Brain microvascular endothelial cell (primary cell): Measurements from ENCODE around the gene OR51F2.
A peak's percentile ranks its signal among the peaks of the same experiment; 100 is the strongest.
"Not testable (repeated sequence)": the region's sequence is repeated elsewhere in the genome, so short reads cannot be mapped to it uniquely, and the experiment has no call there.

Experiments used
- DNase-seq: peaks from one replicate; pipeline ENCODE4 v3.0.0-alpha.2; 2020
- H3K27ac ChIP-seq: fragments of 250-450 bp; sonication (Bioruptor Pico); 2 replicates; pipeline ENCODE4 v1.5.1; 2020; ENCODE audit warnings: mild to moderate bottlenecking, moderate library complexity
- H3K27me3 ChIP-seq: fragments of 250-450 bp; sonication (Bioruptor Pico); replicated peaks from 2 replicates; pipeline ENCODE4 v1.5.1; 2020; ENCODE audit warnings: mild to moderate bottlenecking
- H3K36me3 ChIP-seq: fragments of 250-450 bp; sonication (Bioruptor Pico); replicated peaks from 2 replicates; pipeline ENCODE4 v1.5.1; 2020; ENCODE audit warnings: mild to moderate bottlenecking
- H3K4me3 ChIP-seq: 2 replicates; pipeline ENCODE4 v1.5.1; 2011; ENCODE audit warnings: low read depth, mild to moderate bottlenecking, control low read depth, low read length, moderate library complexity
- CTCF ChIP-seq: IDR thresholded peaks from 2 replicates; pipeline ENCODE4 v1.5.1; 2011; ENCODE audit warnings: low read depth, mild to moderate bottlenecking, moderate library complexity, low read length, control low read depth, inconsistent platforms; ENCODE audit errors: missing control alignments
- in situ Hi-C: cut with HindIII; loops from 2 replicates; pipeline ENCODE4 v1.10.0; 2017; ENCODE audit warnings: low sequenced_read_pairs, low pct_ligation_motif_present

OR51F2 gene

DNA sequence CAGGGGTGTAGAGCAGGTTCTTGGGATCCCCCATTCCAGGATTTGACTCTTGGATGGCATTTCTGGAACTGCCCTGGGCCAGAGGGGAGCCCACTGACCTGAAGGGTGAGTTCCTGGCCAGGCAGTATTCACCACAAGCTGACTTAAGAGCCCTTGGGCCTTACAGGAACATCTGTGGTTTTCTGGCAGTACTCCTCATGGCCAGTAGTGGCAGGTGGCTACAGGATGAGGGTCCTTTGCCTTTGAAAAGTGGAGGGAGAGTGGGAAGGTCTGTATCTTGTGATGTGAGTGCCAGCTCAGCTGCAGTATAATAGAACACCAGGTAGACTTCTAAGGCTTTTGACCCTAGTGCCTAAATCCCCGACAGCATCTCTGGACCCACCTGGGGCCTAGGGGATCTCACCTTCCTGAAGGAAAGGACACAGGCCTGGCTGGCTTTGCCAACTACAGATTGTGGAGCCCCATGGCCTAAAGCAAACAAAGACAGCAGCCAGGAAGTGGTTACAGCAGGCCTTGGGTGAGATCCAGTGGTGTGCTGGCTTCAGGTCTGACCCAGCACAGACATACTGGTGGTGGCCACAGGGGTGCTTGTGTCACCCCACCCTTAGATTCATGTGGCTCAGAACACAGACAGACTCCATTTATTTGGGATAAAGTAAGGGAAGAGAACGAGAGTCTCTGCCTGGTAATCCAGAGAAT, 18.9 kb downstream of the OR51F2 start:
- Histone ChIP-seq H3K4me3 (no peak overlapping the region), H3K27ac (no peak overlapping the region), H3K36me3 (no peaks in the 10 kb centered on the region), H3K27me3 (no peaks in the 10 kb centered on the region)
- in situ Hi-C loops, result no loop called here
- DNase-seq, result no peak
- no peak for TF ChIP-seq CTCF

DNA sequence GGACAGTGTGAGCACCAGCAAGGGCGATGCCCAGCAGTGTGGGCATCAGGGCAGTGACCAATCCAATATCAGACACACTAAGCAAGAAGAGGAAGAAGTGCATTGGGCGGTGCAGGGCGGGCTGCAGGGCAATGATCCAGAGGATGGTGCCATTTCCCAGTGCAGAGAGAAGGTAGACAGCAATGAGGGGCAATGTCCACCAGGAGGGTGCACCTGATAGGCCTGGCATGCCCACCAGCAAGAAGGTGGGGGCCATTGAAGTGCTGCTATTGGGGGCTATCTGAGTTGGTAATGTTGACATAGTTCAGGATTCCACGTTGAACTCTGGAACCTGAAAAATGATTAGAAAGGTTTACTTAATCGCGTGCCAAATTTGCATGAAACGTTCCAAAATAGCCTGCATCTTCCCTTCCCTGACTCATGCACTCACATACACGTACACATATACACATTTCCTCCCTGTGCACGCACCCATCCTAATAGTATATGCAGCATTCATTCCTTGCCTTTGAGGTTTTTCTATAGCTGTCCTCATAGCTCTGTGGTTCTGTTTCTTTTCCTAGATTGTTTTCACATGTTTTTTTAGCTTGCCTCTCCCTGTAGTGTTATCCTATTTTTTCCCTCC, 27.9 kb downstream of the OR51F2 start, which contains the start of gene OR51S1:
TSS of gene OR51S1 (minus strand) at position 301 of the 625 bp plus-strand sequence. CDS start at position 301, 0 bp downstream.
- Histone ChIP-seq H3K27ac (no peak within 1 kb of the TSS), H3K36me3 (no peaks in the 10 kb centered on the region), H3K4me3 (no peak within 1 kb of the TSS), H3K27me3 (no peaks in the 10 kb centered on the region)
- DNase-seq, result no peak
- in situ Hi-C loops, result no loop called here
- TF ChIP-seq CTCF, result no peak

DNA sequence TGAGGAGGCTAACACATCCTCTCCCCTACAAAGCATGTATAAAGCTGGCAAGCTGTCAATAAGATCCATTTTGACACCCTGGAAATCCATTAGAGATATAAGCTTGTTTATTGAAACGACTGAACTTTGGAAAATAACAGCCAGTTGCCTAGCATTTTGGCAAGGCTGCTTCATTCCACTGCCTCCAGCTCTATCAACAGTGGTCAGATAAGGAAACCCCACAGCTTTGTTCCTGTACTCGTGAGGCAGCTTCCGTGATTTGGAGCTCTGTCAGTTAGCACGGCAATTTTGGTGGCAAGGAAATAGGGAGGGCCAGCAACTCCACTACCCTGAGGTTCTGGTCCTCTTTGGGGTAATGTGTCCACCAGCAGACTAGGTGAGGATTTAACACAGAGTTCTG, 29.9 kb downstream of the OR51F2 start:
- Histone ChIP-seq H3K4me3 (no peak overlapping the region), H3K27me3 (no peaks in the 10 kb centered on the region), H3K27ac (no peak overlapping the region), H3K36me3 (no peaks in the 10 kb centered on the region)
- peak; percentile 81 for DNase-seq
- in situ Hi-C loops, result no loop called here
- TF ChIP-seq CTCF, result no peak

DNA sequence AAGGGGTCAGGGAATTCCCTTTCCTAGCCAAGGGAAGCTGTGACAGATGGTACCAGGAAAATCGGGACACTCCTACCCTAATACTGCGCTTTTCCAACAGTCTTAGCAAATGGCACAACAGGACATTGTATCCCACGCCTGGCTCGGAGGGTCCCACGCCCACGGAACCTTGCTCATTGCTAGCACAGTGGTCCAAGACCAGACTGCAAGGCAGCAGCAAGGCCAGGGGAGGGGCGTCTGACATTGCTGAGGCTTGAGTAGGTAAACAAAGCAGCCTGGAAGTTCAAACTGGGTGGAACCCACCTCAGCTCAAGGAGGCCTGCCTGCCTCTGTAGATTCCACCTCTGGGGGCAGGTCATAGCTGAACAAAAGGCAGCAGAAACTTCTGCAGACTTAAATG, 33.2 kb downstream of the OR51F2 start:
- H3K27ac ChIP-seq, H3K4me3 ChIP-seq, H3K27me3 ChIP-seq, DNase-seq, in situ Hi-C loops, H3K36me3 ChIP-seq: not testable (repeated sequence)

GRCh38 chr11:4862447-4863236, 41.5 kb downstream of the OR51F2 start:
- DNase-seq, result no peak
- no peak overlapping the region for H3K4me3 ChIP-seq
- TF ChIP-seq CTCF, result no peak
- no peaks in the 10 kb centered on the region for H3K36me3 ChIP-seq
- H3K27ac ChIP-seq, result no peak overlapping the region
- H3K27me3 ChIP-seq, result no peaks in the 10 kb centered on the region
- in situ Hi-C loops, result no loop called here

DNA sequence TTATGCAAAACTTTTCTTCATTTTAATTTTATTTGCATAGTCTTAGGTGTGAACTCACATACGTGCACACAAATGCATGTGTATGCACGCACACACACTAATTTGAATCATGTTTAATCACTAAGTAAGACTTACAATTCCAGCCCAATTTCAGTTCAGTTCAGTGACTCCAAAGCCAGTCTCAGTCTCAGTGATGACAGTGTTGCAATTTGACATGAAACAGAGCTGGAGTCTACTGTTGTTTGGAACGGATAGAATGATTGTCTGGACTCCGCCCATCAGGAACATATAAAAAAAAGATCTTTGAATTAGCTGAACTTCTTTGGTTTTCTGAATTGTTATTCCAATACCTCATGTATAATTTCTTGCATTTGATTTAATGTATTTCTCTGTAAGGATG, 42.8 kb downstream of the OR51F2 start:
- TF ChIP-seq CTCF, result no peak
- DNase-seq, result no peak
- H3K27me3 ChIP-seq, result no peaks in the 10 kb centered on the region
- H3K4me3 ChIP-seq, result no peak overlapping the region
- in situ Hi-C loops, result no loop called here
- H3K36me3 ChIP-seq, result no peaks in the 10 kb centered on the region
- H3K27ac ChIP-seq, result no peak overlapping the region
